ENCODE results near the gene LRTM2.

DNA sequence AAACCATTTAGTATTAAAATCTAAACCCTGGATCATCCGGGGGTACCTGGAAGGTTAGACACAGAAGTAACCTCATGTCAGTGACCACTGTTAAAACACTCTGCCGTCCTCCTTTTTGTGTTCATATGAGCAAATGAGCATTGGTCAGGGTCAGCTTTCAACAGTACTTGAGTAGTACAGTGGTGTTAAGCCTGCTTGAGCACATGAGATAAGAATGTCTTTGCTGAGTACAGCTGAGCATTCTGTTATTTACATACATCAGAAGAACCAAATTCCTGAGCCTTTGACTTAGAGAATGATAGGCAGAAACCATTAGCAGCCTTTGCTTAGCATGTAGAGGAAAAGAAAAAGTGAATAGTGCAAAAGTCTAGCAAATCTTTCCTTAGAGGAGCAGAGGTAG is 38.6 kb upstream of the LRTM2 start:
- TF ChIP-seq, protein P1, sequence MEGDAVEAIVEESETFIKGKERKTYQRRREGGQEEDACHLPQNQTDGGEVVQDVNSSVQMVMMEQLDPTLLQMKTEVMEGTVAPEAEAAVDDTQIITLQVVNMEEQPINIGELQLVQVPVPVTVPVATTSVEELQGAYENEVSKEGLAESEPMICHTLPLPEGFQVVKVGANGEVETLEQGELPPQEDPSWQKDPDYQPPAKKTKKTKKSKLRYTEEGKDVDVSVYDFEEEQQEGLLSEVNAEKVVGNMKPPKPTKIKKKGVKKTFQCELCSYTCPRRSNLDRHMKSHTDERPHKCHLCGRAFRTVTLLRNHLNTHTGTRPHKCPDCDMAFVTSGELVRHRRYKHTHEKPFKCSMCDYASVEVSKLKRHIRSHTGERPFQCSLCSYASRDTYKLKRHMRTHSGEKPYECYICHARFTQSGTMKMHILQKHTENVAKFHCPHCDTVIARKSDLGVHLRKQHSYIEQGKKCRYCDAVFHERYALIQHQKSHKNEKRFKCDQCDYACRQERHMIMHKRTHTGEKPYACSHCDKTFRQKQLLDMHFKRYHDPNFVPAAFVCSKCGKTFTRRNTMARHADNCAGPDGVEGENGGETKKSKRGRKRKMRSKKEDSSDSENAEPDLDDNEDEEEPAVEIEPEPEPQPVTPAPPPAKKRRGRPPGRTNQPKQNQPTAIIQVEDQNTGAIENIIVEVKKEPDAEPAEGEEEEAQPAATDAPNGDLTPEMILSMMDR (IDR thresholded peaks at IDR 0.05; ENCODE audit: insufficient read depth, low read length), result no peak
- no peak for TF ChIP-seq POLR2AphosphoS5 (IDR thresholded peaks at IDR 0.05; ENCODE audit: low read depth)

Data from HL-60 (cell line).